ENCODE measurements around the gene SS18L1.
A peak's percentile ranks its signal among the peaks of the same experiment; 100 is the strongest.

Gene SS18L1

GRCh38 chr20:62143081-62143956 is at the start of gene SS18L1, which contains the start of gene PSMA7:
Gene SS18L1 (plus strand): TSS chr20:62143769. CDS start chr20:62143821, 52 bp downstream.
Gene PSMA7 (minus strand): TSS chr20:62143394. CDS start chr20:62143303, 91 bp downstream.
- Mint-ChIP-seq H3K27ac (ENCODE audit: low read depth) (peak within 1 kb of the TSS; percentile 91), H3K4me3 (peak within 1 kb of the TSS; percentile 81), H3K27me3 (no peaks in the 10 kb centered on the region), H3K4me1 (peaks cover 47% of the 10 kb centered on the region), H3K36me3 (ENCODE audit: insufficient read depth) (peaks cover 50% of the 10 kb centered on the region), H3K9me3 (no peaks in the 10 kb centered on the region)
- ATAC-seq (replicated peaks; ENCODE audit: extremely low read depth, poor library complexity, severe bottlenecking) (peak; percentile 81), DNase-seq (ENCODE audit: low spot score in 2 of 2) (peak; percentile 74 to 79)

GRCh38 chr20:62096421-62097380 is 46.9 kb upstream of the SS18L1 start:
- H3K27me3 Mint-ChIP-seq = peaks cover 39% of the 10 kb centered on the region
- H3K36me3 Mint-ChIP-seq (ENCODE audit: insufficient read depth) = no peaks in the 10 kb centered on the region
- no peak overlapping the region for H3K4me3 Mint-ChIP-seq
- peaks cover 11% of the 10 kb centered on the region for H3K9me3 Mint-ChIP-seq
- ATAC-seq (replicated peaks; ENCODE audit: extremely low read depth, poor library complexity, severe bottlenecking) (no peak), DNase-seq (ENCODE audit: low spot score in 2 of 2) (no peak)
- H3K27ac Mint-ChIP-seq (ENCODE audit: low read depth) = no peak overlapping the region
- no peaks in the 10 kb centered on the region for H3K4me1 Mint-ChIP-seq

- no peak overlapping the region for H3K4me3 Mint-ChIP-seq
- H3K36me3 Mint-ChIP-seq (ENCODE audit: insufficient read depth) = no peaks in the 10 kb centered on the region
- DNase-seq (ENCODE audit: low spot score in 2 of 2) = no peak
- H3K27me3 Mint-ChIP-seq = peaks cover 28% of the 10 kb centered on the region
- no peaks in the 10 kb centered on the region for H3K4me1 Mint-ChIP-seq
- H3K27ac Mint-ChIP-seq (ENCODE audit: low read depth) = no peak overlapping the region
- peaks cover 11% of the 10 kb centered on the region for H3K9me3 Mint-ChIP-seq
- ATAC-seq (replicated peaks; ENCODE audit: extremely low read depth, poor library complexity, severe bottlenecking) = no peak
Observed at GRCh38 chr20:62097881-62098407, 45.6 kb upstream of the SS18L1 start.

- Mint-ChIP-seq H3K9me3 (peaks cover 17% of the 10 kb centered on the region), H3K27me3 (peaks cover 49% of the 10 kb centered on the region), H3K4me1 (no peaks in the 10 kb centered on the region), H3K4me3 (no peak overlapping the region), H3K27ac (ENCODE audit: low read depth) (no peak overlapping the region), H3K36me3 (ENCODE audit: insufficient read depth) (no peaks in the 10 kb centered on the region)
- no peak for ATAC-seq (replicated peaks; ENCODE audit: extremely low read depth, poor library complexity, severe bottlenecking)
- DNase-seq (ENCODE audit: low spot score in 2 of 2) = no peak
Observed at GRCh38 chr20:62101078-62101477, 42.5 kb upstream of the SS18L1 start.

- no peak overlapping the region for H3K27ac Mint-ChIP-seq (ENCODE audit: low read depth)
- no peak for DNase-seq (ENCODE audit: low spot score in 2 of 2)
- no peak overlapping the region for H3K4me3 Mint-ChIP-seq
- no peaks in the 10 kb centered on the region for H3K36me3 Mint-ChIP-seq (ENCODE audit: insufficient read depth)
- peaks cover 49% of the 10 kb centered on the region for H3K27me3 Mint-ChIP-seq
- H3K9me3 Mint-ChIP-seq = peaks cover 36% of the 10 kb centered on the region
- ATAC-seq (replicated peaks; ENCODE audit: extremely low read depth, poor library complexity, severe bottlenecking) = no peak
- H3K4me1 Mint-ChIP-seq = no peaks in the 10 kb centered on the region
Observed at GRCh38 chr20:62103508-62104233, 39.9 kb upstream of the SS18L1 start.

- Mint-ChIP-seq H3K4me3 (no peak overlapping the region), H3K9me3 (peaks cover 36% of the 10 kb centered on the region), H3K36me3 (ENCODE audit: insufficient read depth) (no peaks in the 10 kb centered on the region), H3K27ac (ENCODE audit: low read depth) (no peak overlapping the region), H3K27me3 (peaks cover 45% of the 10 kb centered on the region), H3K4me1 (no peaks in the 10 kb centered on the region)
- DNase-seq (ENCODE audit: low spot score in 2 of 2) (no peak), ATAC-seq (replicated peaks; ENCODE audit: extremely low read depth, poor library complexity, severe bottlenecking) (no peak)
Observed at GRCh38 chr20:62104234-62104789, 39.3 kb upstream of the SS18L1 start.

- ATAC-seq (replicated peaks; ENCODE audit: extremely low read depth, poor library complexity, severe bottlenecking) (no peak), DNase-seq (ENCODE audit: low spot score in 2 of 2) (no peak)
- peaks cover 36% of the 10 kb centered on the region for H3K9me3 Mint-ChIP-seq
- H3K27me3 Mint-ChIP-seq = peaks cover 39% of the 10 kb centered on the region
- no peaks in the 10 kb centered on the region for H3K4me1 Mint-ChIP-seq
- H3K36me3 Mint-ChIP-seq (ENCODE audit: insufficient read depth) = no peaks in the 10 kb centered on the region
- H3K4me3 Mint-ChIP-seq = no peak overlapping the region
- H3K27ac Mint-ChIP-seq (ENCODE audit: low read depth) = no peak overlapping the region
Observed at GRCh38 chr20:62104791-62105345, 38.7 kb upstream of the SS18L1 start.

GRCh38 chr20:62105592-62105991 is 38.0 kb upstream of the SS18L1 start:
- peaks cover 32% of the 10 kb centered on the region for H3K27me3 Mint-ChIP-seq
- H3K4me1 Mint-ChIP-seq = no peaks in the 10 kb centered on the region
- DNase-seq (ENCODE audit: low spot score in 2 of 2) (no peak), ATAC-seq (replicated peaks; ENCODE audit: extremely low read depth, poor library complexity, severe bottlenecking) (no peak)
- no peaks in the 10 kb centered on the region for H3K36me3 Mint-ChIP-seq (ENCODE audit: insufficient read depth)
- H3K4me3 Mint-ChIP-seq = no peak overlapping the region
- H3K9me3 Mint-ChIP-seq = peaks cover 39% of the 10 kb centered on the region
- no peak overlapping the region for H3K27ac Mint-ChIP-seq (ENCODE audit: low read depth)

GRCh38 chr20:62111148-62111547 is 32.4 kb upstream of the SS18L1 start:
- no peak overlapping the region for H3K27ac Mint-ChIP-seq (ENCODE audit: low read depth)
- peaks cover 6% of the 10 kb centered on the region for H3K36me3 Mint-ChIP-seq (ENCODE audit: insufficient read depth)
- no peaks in the 10 kb centered on the region for H3K27me3 Mint-ChIP-seq
- H3K9me3 Mint-ChIP-seq = peaks cover 31% of the 10 kb centered on the region
- no peaks in the 10 kb centered on the region for H3K4me1 Mint-ChIP-seq
- no peak overlapping the region for H3K4me3 Mint-ChIP-seq
- ATAC-seq (replicated peaks; ENCODE audit: extremely low read depth, poor library complexity, severe bottlenecking) = no peak
- no peak for DNase-seq (ENCODE audit: low spot score in 2 of 2)

- Mint-ChIP-seq H3K36me3 (ENCODE audit: insufficient read depth) (peaks cover 7% of the 10 kb centered on the region), H3K27me3 (no peaks in the 10 kb centered on the region), H3K4me1 (no peaks in the 10 kb centered on the region), H3K9me3 (peaks cover 24% of the 10 kb centered on the region), H3K4me3 (no peak overlapping the region), H3K27ac (ENCODE audit: low read depth) (no peak overlapping the region)
- ATAC-seq (replicated peaks; ENCODE audit: extremely low read depth, poor library complexity, severe bottlenecking) (no peak), DNase-seq (ENCODE audit: low spot score in 2 of 2) (no peak)
Observed at GRCh38 chr20:62112368-62112767, 31.2 kb upstream of the SS18L1 start.

GRCh38 chr20:62114894-62115293 is 28.7 kb upstream of the SS18L1 start:
- Mint-ChIP-seq H3K27me3 (no peaks in the 10 kb centered on the region), H3K36me3 (ENCODE audit: insufficient read depth) (peaks cover 15% of the 10 kb centered on the region), H3K4me3 (no peak overlapping the region), H3K9me3 (peaks cover 11% of the 10 kb centered on the region), H3K4me1 (peaks cover 10% of the 10 kb centered on the region), H3K27ac (ENCODE audit: low read depth) (peak overlapping the region; percentile 53)
- ATAC-seq (replicated peaks; ENCODE audit: extremely low read depth, poor library complexity, severe bottlenecking) (no peak), DNase-seq (ENCODE audit: low spot score in 2 of 2) (no peak)
